GM12875 (cell line): ENCODE results near the gene LCN1.

Source experiments
- H3K4me3 ChIP-seq: one replicate; pipeline ENCODE4 v1.5.1; 2011; ENCODE audit warnings: low read depth, low read length, control low read depth
- CTCF ChIP-seq: IDR thresholded peaks from 2 replicates; pipeline ENCODE4 v1.5.1; 2011; ENCODE audit warnings: low read depth, mild to moderate bottlenecking, control low read depth, inconsistent platforms, low read length, moderate library complexity, borderline replicate concordance; ENCODE audit not compliant: insufficient read depth

The LCN1 gene

DNA sequence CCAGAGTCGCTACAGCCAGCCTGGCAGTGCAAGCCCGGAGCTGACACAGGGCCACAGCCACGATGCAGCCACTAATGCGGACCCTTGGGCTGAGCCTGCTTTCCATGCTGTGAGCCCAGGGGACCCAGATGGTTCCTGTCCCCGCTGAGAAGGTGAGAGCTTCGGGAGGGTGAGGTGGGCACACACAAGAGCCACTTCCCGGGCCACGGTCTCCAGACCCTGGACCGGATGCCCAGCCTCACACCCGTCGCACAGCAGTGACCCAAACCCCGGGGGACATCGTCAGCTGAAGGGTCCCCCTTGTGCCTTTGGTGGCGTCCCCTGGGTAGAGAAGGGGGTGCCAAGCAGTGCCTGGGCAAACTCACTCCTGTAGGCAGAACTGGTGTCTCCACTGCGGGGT, 53.7 kb downstream of the LCN1 start:
- TF ChIP-seq CTCF = no peak
- H3K4me3 ChIP-seq = no peak overlapping the region
